ENCODE measurements around the gene HCN2.

- TF ChIP-seq CTCF (IDR thresholded peaks at IDR 0.05; ENCODE audit: poor library complexity, severe bottlenecking), result no peak
- no peak for TF ChIP-seq TAF1 (IDR thresholded peaks at IDR 0.05; ENCODE audit: low read depth)
- no peak for TF ChIP-seq MXI1 (conservative IDR thresholded peaks at IDR 0.05; ENCODE audit: poor library complexity, severe bottlenecking)
- no peak for TF ChIP-seq RAD21 (conservative IDR thresholded peaks at IDR 0.05)
- no peak for TF ChIP-seq POLR2AphosphoS5 (IDR thresholded peaks at IDR 0.05)
- TF ChIP-seq EZH2 (IDR thresholded peaks at IDR 0.05; ENCODE audit: borderline replicate concordance, insufficient read depth, low read length, poor library complexity, severe bottlenecking), result no peak
- no peak for TF ChIP-seq REST (IDR thresholded peaks at IDR 0.05; ENCODE audit: borderline replicate concordance)
- TF ChIP-seq EP300 (conservative IDR thresholded peaks at IDR 0.05; ENCODE audit: poor library complexity, severe bottlenecking), result no peak
Measured at GRCh38 chr19:593055-593454, 3.4 kb downstream of the HCN2 start.

All from neural cell (in vitro differentiated cells).